Activated CD8-positive, alpha-beta memory T cell treated with anti-CD3 and anti-CD28 coated beads for 4 hours (primary cell): ENCODE measurements around the gene LRP5.

Experiments used
- DNase-seq, 2 donors: peaks; one replicate each; pipeline ENCODE4 v3.0.0-alpha.2; 2020; ENCODE audit warnings: low read depth in 2 of 2

Gene LRP5

GRCh38 chr11:68371171-68372041 is 59.0 kb downstream of the LRP5 start:
- DNase-seq, result no peak

GRCh38 chr11:68372114-68372513 is 59.7 kb downstream of the LRP5 start:
- DNase-seq, result no peak

- no peak for DNase-seq
Observed at GRCh38 chr11:68372625-68373024, 60.2 kb downstream of the LRP5 start.

GRCh38 chr11:68373189-68373814 is 60.9 kb downstream of the LRP5 start:
- DNase-seq, result no peak

- no peak for DNase-seq
Observed at GRCh38 chr11:68373815-68374501, 61.6 kb downstream of the LRP5 start.

GRCh38 chr11:68374531-68374930 is 62.1 kb downstream of the LRP5 start:
- DNase-seq, result no peak

GRCh38 chr11:68375337-68375736 is 62.9 kb downstream of the LRP5 start:
- DNase-seq, result no peak

GRCh38 chr11:68375766-68376165 is 63.4 kb downstream of the LRP5 start:
- no peak for DNase-seq

- no peak for DNase-seq
Observed at GRCh38 chr11:68377389-68377795, 65.0 kb downstream of the LRP5 start.

GRCh38 chr11:68379206-68379605 is 66.8 kb downstream of the LRP5 start:
- no peak for DNase-seq

- no peak for DNase-seq
Observed at GRCh38 chr11:68380786-68381622, 68.6 kb downstream of the LRP5 start.

- no peak for DNase-seq
Observed at GRCh38 chr11:68381716-68382115, 69.3 kb downstream of the LRP5 start.

- DNase-seq, result no peak
Observed at GRCh38 chr11:68382358-68382998, 70.1 kb downstream of the LRP5 start.

GRCh38 chr11:68383976-68384501 is 71.6 kb downstream of the LRP5 start:
- peak; percentile 9 to 26 for DNase-seq

- no peak for DNase-seq
Observed at GRCh38 chr11:68384530-68385081, 72.2 kb downstream of the LRP5 start.

GRCh38 chr11:68385128-68385527 is 72.7 kb downstream of the LRP5 start:
- DNase-seq, result no peak

- DNase-seq, result no peak
Observed at GRCh38 chr11:68386331-68386978, 74.1 kb downstream of the LRP5 start.

- DNase-seq, result no peak
Observed at GRCh38 chr11:68387840-68388239, 75.4 kb downstream of the LRP5 start.

- no peak for DNase-seq
Observed at GRCh38 chr11:68388595-68389198, 76.3 kb downstream of the LRP5 start.

GRCh38 chr11:68390315-68390714 is 77.9 kb downstream of the LRP5 start:
- DNase-seq, result no peak
